ENCODE data around the gene MDN1.
"Not testable (repeated sequence)": the region's sequence is repeated elsewhere in the genome, so short reads cannot be mapped to it uniquely, and the experiment has no call there.

The MDN1 gene

GRCh38 chr6:89818977-89819335 is 638 bp downstream of the MDN1 start:
- peak; percentile 54 for DNase-seq

GRCh38 chr6:89817481-89817880 is 2.1 kb downstream of the MDN1 start:
- DNase-seq = no peak

GRCh38 chr6:89813422-89813821 is 6.2 kb downstream of the MDN1 start:
- not testable (repeated sequence) for DNase-seq

GRCh38 chr6:89807581-89807980 is 12.0 kb downstream of the MDN1 start:
- DNase-seq = no peak

- no peak for DNase-seq
Observed at GRCh38 chr6:89805814-89806371, 13.7 kb downstream of the MDN1 start.

- no peak for DNase-seq
Observed at GRCh38 chr6:89803271-89803670, 16.3 kb downstream of the MDN1 start.

- DNase-seq = no peak
Observed at GRCh38 chr6:89799756-89800155, 19.8 kb downstream of the MDN1 start.

GRCh38 chr6:89799096-89799495 is 20.5 kb downstream of the MDN1 start:
- DNase-seq = no peak

GRCh38 chr6:89797317-89797716 is 22.3 kb downstream of the MDN1 start:
- no peak for DNase-seq

GRCh38 chr6:89794324-89794723 is 25.3 kb downstream of the MDN1 start:
- no peak for DNase-seq

- no peak for DNase-seq
Observed at GRCh38 chr6:89793586-89793985, 26.0 kb downstream of the MDN1 start.

- peak; percentile 75 for DNase-seq
Observed at GRCh38 chr6:89792881-89793280, 26.7 kb downstream of the MDN1 start.

- no peak for DNase-seq
Observed at GRCh38 chr6:89790403-89790802, 29.2 kb downstream of the MDN1 start.

- DNase-seq = no peak
Observed at GRCh38 chr6:89789980-89790379, 29.6 kb downstream of the MDN1 start.

GRCh38 chr6:89787660-89788328 is 31.8 kb downstream of the MDN1 start:
- no peak for DNase-seq

- no peak for DNase-seq
Observed at GRCh38 chr6:89786970-89787369, 32.6 kb downstream of the MDN1 start.

GRCh38 chr6:89784838-89785237 is 34.8 kb downstream of the MDN1 start:
- no peak for DNase-seq

GRCh38 chr6:89783293-89783692 is 36.3 kb downstream of the MDN1 start:
- DNase-seq = not testable (repeated sequence)

GRCh38 chr6:89782222-89782621 is 37.4 kb downstream of the MDN1 start:
- no peak for DNase-seq

- DNase-seq = no peak
Observed at GRCh38 chr6:89781070-89782034, 38.2 kb downstream of the MDN1 start.

- no peak for DNase-seq
Observed at GRCh38 chr6:89777455-89777854, 42.1 kb downstream of the MDN1 start.

GRCh38 chr6:89776583-89777233 is 42.9 kb downstream of the MDN1 start:
- no peak for DNase-seq

- no peak for DNase-seq
Observed at GRCh38 chr6:89775150-89775549, 44.4 kb downstream of the MDN1 start.

Data from islet precursor cell (in vitro differentiated cells).